ENCODE data around the gene MYD88.

- TF ChIP-seq CTCF (IDR thresholded peaks at IDR 0.05; ENCODE audit: insufficient read depth, low read depth, low read length) (no peak), EZH2 (IDR thresholded peaks at IDR 0.05; ENCODE audit: insufficient read depth, low read length) (no peak)
Measured at GRCh38 chr3:38116471-38117162, 21.8 kb upstream of the MYD88 start.

Data from astrocyte (in vitro differentiated cells and primary cell).